HG02759 (cell line): ENCODE results near the gene BRPF1.

ENCODE experiments used
- ATAC-seq: cut with Tn5 transposase; IDR thresholded peaks from one replicate; pipeline ENCODE4 v1.9.1; 2021; ENCODE audit warnings: mild to moderate bottlenecking, moderate library complexity; ENCODE audit not compliant: unreplicated experiment

Gene BRPF1

GRCh38 chr3:9701006-9701405 is 30.5 kb upstream of the BRPF1 start:
- no peak for ATAC-seq

- ATAC-seq: no peak
These were observed 29.8 kb upstream of the BRPF1 start for GRCh38 chr3:9701711-9702110.

- no peak for ATAC-seq
These were observed 28.3 kb upstream of the BRPF1 start for GRCh38 chr3:9703240-9703639.

- ATAC-seq: no peak
These were observed 27.7 kb upstream of the BRPF1 start, which contains the start of gene CPNE9 for GRCh38 chr3:9703736-9704346. TSS of gene CPNE9 (plus strand) at chr3:9703833. CDS start at chr3:9703997, 164 bp downstream.

GRCh38 chr3:9704347-9705322 is 26.9 kb upstream of the BRPF1 start:
- no peak for ATAC-seq

GRCh38 chr3:9710174-9710739 is 21.3 kb upstream of the BRPF1 start:
- no peak for ATAC-seq

GRCh38 chr3:9712415-9712814 is 19.1 kb upstream of the BRPF1 start:
- no peak for ATAC-seq

GRCh38 chr3:9713142-9713541 is 18.4 kb upstream of the BRPF1 start:
- ATAC-seq: no peak

- no peak for ATAC-seq
These were observed 16.4 kb upstream of the BRPF1 start for GRCh38 chr3:9715136-9715535.

- no peak for ATAC-seq
These were observed 15.6 kb upstream of the BRPF1 start for GRCh38 chr3:9715764-9716437.

- ATAC-seq: no peak
These were observed 14.6 kb upstream of the BRPF1 start for GRCh38 chr3:9716801-9717555.

GRCh38 chr3:9717563-9717962 is 14.0 kb upstream of the BRPF1 start:
- no peak for ATAC-seq

GRCh38 chr3:9718118-9718517 is 13.4 kb upstream of the BRPF1 start:
- ATAC-seq: no peak

GRCh38 chr3:9721015-9721699 is 10.4 kb upstream of the BRPF1 start:
- no peak for ATAC-seq

- no peak for ATAC-seq
These were observed 9.9 kb upstream of the BRPF1 start for GRCh38 chr3:9721700-9722060.

- ATAC-seq: no peak
These were observed 5.6 kb upstream of the BRPF1 start for GRCh38 chr3:9725775-9726515.

- no peak for ATAC-seq
These were observed 4.4 kb upstream of the BRPF1 start for GRCh38 chr3:9727041-9727595.

- no peak for ATAC-seq
These were observed 3.8 kb upstream of the BRPF1 start for GRCh38 chr3:9727743-9728142.

- ATAC-seq: no peak
These were observed 2.1 kb upstream of the BRPF1 start for GRCh38 chr3:9729419-9729818.
